H1 (cell line): ENCODE results near the gene ETFDH. TPM values are rescaled to one million over a fixed set of nuclear protein-coding genes. Genes with fewer than 3 reads are reported as not detected.

ENCODE experiments used
- CTCF ChIA-PET: fragments of 300-600 bp; sonication (Branson Sonifier 250); formaldehyde crosslinking; loops from one replicate; lab custom pipeline; 2021; ENCODE audit not compliant: partially characterized antibody; lab: Charles Lee
- POLR2A ChIA-PET: fragments of 300-600 bp; sonication (Branson Sonifier 250); formaldehyde crosslinking; loops from one replicate; lab custom pipeline; 2021; ENCODE audit warnings: inconsistent platforms; ENCODE audit not compliant: partially characterized antibody; lab: Charles Lee
- DNase-seq, 2 experiments: peaks; one replicate each; pipeline versions ENCODE4 v3.0.0 to v3.0.0-alpha.2; 2010 to 2022; ENCODE audit warnings: low spot score in 2 of 2, low read depth in 1 of 2, mixed read lengths in 1 of 2
- FAIRE-seq: peaks from 2 replicates; lab custom pipeline; 2011; peaks lifted over from hg19 to GRCh38; lab: Jason Lieb, UNC
- H2AFZ ChIP-seq: 2 replicates; pipeline ENCODE4 v1.8.1; 2012; ENCODE audit warnings: low read length, inconsistent platforms
- H2AK5ac ChIP-seq: 2 replicates; pipeline ENCODE4 v1.6.1; 2013; ENCODE audit warnings: low read depth, low read length
- H2BK120ac ChIP-seq: replicated peaks from 2 replicates; pipeline ENCODE3; 2013; ENCODE audit warnings: low read depth, low read length, inconsistent platforms
- H2BK12ac ChIP-seq: 2 replicates; pipeline ENCODE4 v1.6.1; 2013; ENCODE audit warnings: low read depth, low read length
- H2BK15ac ChIP-seq: 2 replicates; pipeline ENCODE4 v1.6.1; 2013; ENCODE audit warnings: low read length
- H2BK20ac ChIP-seq: 2 replicates; pipeline ENCODE4 v1.6.1; 2013; ENCODE audit warnings: low read length
- H2BK5ac ChIP-seq: 2 replicates; pipeline ENCODE4 v1.6.1; 2013; ENCODE audit warnings: low read depth, low read length
- H3K14ac ChIP-seq: 2 replicates; pipeline ENCODE4 v1.6.1; 2013; ENCODE audit warnings: inconsistent platforms; ENCODE audit not compliant: insufficient read length
- H3K18ac ChIP-seq: 2 replicates; pipeline ENCODE4 v1.6.1; 2013; ENCODE audit warnings: low read length; ENCODE audit errors: extremely low read depth
- H3K23ac ChIP-seq: 2 replicates; pipeline ENCODE4 v1.6.1; 2013; ENCODE audit warnings: inconsistent platforms; ENCODE audit not compliant: insufficient read length
- H3K23me2 ChIP-seq: 2 replicates; pipeline ENCODE4 v1.6.1; 2013; ENCODE audit warnings: low read depth, low read length
- H3K27ac ChIP-seq: 2 replicates; pipeline ENCODE4 v1.6.1; 2011; ENCODE audit warnings: low read depth, low read length, inconsistent platforms
- H3K27me3 ChIP-seq, 4 experiments: replicated peaks in 1 of 4; 1 replicate in 1 of 4; 2 replicates in 3 of 4; pipeline versions ENCODE4 v1.6.1 to v1.8.1; 2011 to 2013; ENCODE audit warnings: low read length in 3 of 4, mild to moderate bottlenecking in 3 of 4, inconsistent platforms in 2 of 4, mixed read lengths in 2 of 4, moderate library complexity in 1 of 4; ENCODE audit not compliant: control insufficient read depth in 3 of 4, insufficient read depth in 3 of 4; ENCODE audit errors: extremely low read depth in 1 of 4
- H3K36me3 ChIP-seq, 4 experiments: 2 replicates each; pipeline versions ENCODE4 v1.6.1 to v1.8.1; 2011 to 2013; ENCODE audit warnings: mild to moderate bottlenecking in 4 of 4, low read length in 3 of 4, moderate library complexity in 2 of 4, control low read depth in 1 of 4, inconsistent platforms in 1 of 4; ENCODE audit not compliant: insufficient read depth in 4 of 4, control insufficient read depth in 2 of 4
- H3K4ac ChIP-seq: replicated peaks from 2 replicates; pipeline ENCODE3; 2013; ENCODE audit warnings: low read length, low read depth, mixed read lengths, inconsistent platforms; ENCODE audit not compliant: insufficient read length
- H3K4me1 ChIP-seq, 4 experiments: replicated peaks in 1 of 4; 1 replicate in 1 of 4; 2 replicates in 3 of 4; pipeline versions ENCODE4 v1.6.1 to v1.8.1; 2011 to 2013; ENCODE audit warnings: low read length in 3 of 4, inconsistent platforms in 2 of 4, mixed read lengths in 1 of 4; ENCODE audit not compliant: insufficient read depth in 4 of 4, control insufficient read depth in 3 of 4
- H3K4me2 ChIP-seq, 2 experiments: 2 replicates each; pipeline versions ENCODE4 v1.6.1 to v1.8.1; 2011 to 2013; ENCODE audit warnings: low read depth in 2 of 2, low read length in 2 of 2, control low read depth in 1 of 2, inconsistent platforms in 1 of 2, mild to moderate bottlenecking in 1 of 2; ENCODE audit not compliant: insufficient read depth in 1 of 2
- H3K4me3 ChIP-seq, 4 experiments: fragments of 200-600, 300-600 bp in 1 of 4; sonication (generic), shearing (Covaris generic), sonication (Bioruptor Twin) in 1 of 4; 2 replicates each; pipeline versions ENCODE4 v1.5.1 to v1.8.1; 2011 to 2016; ENCODE audit warnings: low read length in 4 of 4, low read depth in 3 of 4, control low read depth in 2 of 4, inconsistent platforms in 2 of 4, mild to moderate bottlenecking in 2 of 4, mixed read lengths in 1 of 4, moderate library complexity in 1 of 4; ENCODE audit not compliant: insufficient read depth in 2 of 4; ENCODE audit errors: extremely low read depth in 1 of 4
- H3K56ac ChIP-seq: replicated peaks from 2 replicates; pipeline ENCODE3; 2013; ENCODE audit warnings: low read depth, mild to moderate bottlenecking, mixed read lengths, low read length, inconsistent platforms; ENCODE audit not compliant: insufficient read length
- H3K79me1 ChIP-seq: 2 replicates; pipeline ENCODE4 v1.6.1; 2013; ENCODE audit warnings: low read depth, low read length, control low read depth
- H3K79me2 ChIP-seq, 2 experiments: 2 replicates each; pipeline versions ENCODE4 v1.6.1 to v1.8.1; 2012 to 2013; ENCODE audit warnings: low read length in 2 of 2, mild to moderate bottlenecking in 2 of 2, inconsistent platforms in 1 of 2; ENCODE audit not compliant: insufficient read depth in 2 of 2, control insufficient read depth in 1 of 2
- H3K9ac ChIP-seq, 4 experiments: replicated peaks in 1 of 4; 1 replicate in 1 of 4; 2 replicates in 3 of 4; pipeline versions ENCODE4 v1.6.1 to v1.8.1; 2011 to 2013; ENCODE audit warnings: low read depth in 3 of 4, low read length in 3 of 4, control low read depth in 2 of 4, mild to moderate bottlenecking in 2 of 4, moderate library complexity in 2 of 4, inconsistent platforms in 1 of 4; ENCODE audit errors: extremely low read depth in 1 of 4
- H3K9me3 ChIP-seq, 2 experiments: 2 replicates each; pipeline versions ENCODE4 v1.6.1 to v1.8.1; 2012 to 2013; ENCODE audit warnings: mild to moderate bottlenecking in 2 of 2, moderate library complexity in 2 of 2, control low read depth in 1 of 2, inconsistent platforms in 1 of 2, low read depth in 1 of 2, low read length in 1 of 2, mixed read lengths in 1 of 2; ENCODE audit not compliant: insufficient read depth in 2 of 2
- H4K20me1 ChIP-seq, 2 experiments: replicated peaks in 1 of 2; 2 replicates each; pipeline versions ENCODE3 to v1.8.1; 2011 to 2013; ENCODE audit warnings: inconsistent platforms in 2 of 2, low read length in 2 of 2, mild to moderate bottlenecking in 1 of 2; ENCODE audit not compliant: insufficient read depth in 2 of 2, control insufficient read depth in 1 of 2
- H4K5ac ChIP-seq: 2 replicates; pipeline ENCODE4 v1.6.1; 2013; ENCODE audit warnings: low read length, low read depth, mixed read lengths, inconsistent platforms; ENCODE audit not compliant: insufficient read length
- H4K8ac ChIP-seq: 2 replicates; pipeline ENCODE4 v1.8.0; 2013; ENCODE audit warnings: mild to moderate bottlenecking, moderate library complexity, low read length, inconsistent platforms; ENCODE audit not compliant: insufficient read depth; ENCODE audit errors: extremely low read depth
- H4K91ac ChIP-seq: replicated peaks from 2 replicates; pipeline ENCODE3; 2013; ENCODE audit warnings: low read length, mixed read lengths, inconsistent platforms; ENCODE audit not compliant: insufficient read length
- ASH2L ChIP-seq: fragments of 200-600, 300-600 bp; sonication (generic); IDR thresholded peaks from one replicate; pipeline ENCODE4 v1.7.1; 2017; ENCODE audit warnings: low read length
- CBX8 ChIP-seq: fragments of 300-800, 300-1000 bp; sonication (generic); IDR thresholded peaks from 2 replicates; pipeline ENCODE4 v1.7.1; 2016; ENCODE audit warnings: low read depth, low read length, borderline replicate concordance
- CEBPB ChIP-seq: IDR thresholded peaks from 2 replicates; pipeline ENCODE4 v1.6.1; 2012; ENCODE audit warnings: low read depth, low read length
- CREB1 ChIP-seq: IDR thresholded peaks from 2 replicates; pipeline ENCODE4 v1.6.1; 2012; ENCODE audit warnings: inconsistent platforms
- CTBP2 ChIP-seq: IDR thresholded peaks from 2 replicates; pipeline ENCODE4 v1.7.0; 2011; ENCODE audit warnings: borderline replicate concordance, mild to moderate bottlenecking, moderate library complexity, mixed read lengths, low read length; ENCODE audit not compliant: insufficient read depth, insufficient read length
- FOSL1 ChIP-seq: IDR thresholded peaks from 2 replicates; pipeline ENCODE4 v1.6.1; 2011; ENCODE audit warnings: mild to moderate bottlenecking, low read depth, low read length, moderate library complexity; ENCODE audit not compliant: insufficient read depth
- GTF2F1 ChIP-seq: IDR thresholded peaks from 2 replicates; pipeline ENCODE4 v1.6.1; 2012; ENCODE audit warnings: low read depth, low read length, improper control_type of control experiment, borderline replicate concordance
- HDAC6 ChIP-seq: IDR thresholded peaks from one replicate; pipeline ENCODE4 v1.7.1; 2012; ENCODE audit warnings: low read depth, mild to moderate bottlenecking, inconsistent platforms, low read length, moderate library complexity
- KDM1A ChIP-seq: fragments of 200-600, 300-600 bp; sonication (generic); IDR thresholded peaks from 2 replicates; pipeline ENCODE4 v1.7.1; 2016; ENCODE audit warnings: mild to moderate bottlenecking, low read length, borderline replicate concordance
- KDM4A ChIP-seq: IDR thresholded peaks from one replicate; pipeline ENCODE4 v1.7.1; 2012; ENCODE audit warnings: low read depth, mild to moderate bottlenecking, moderate library complexity, low read length, inconsistent platforms; ENCODE audit not compliant: severe bottlenecking
- MAFK ChIP-seq: IDR thresholded peaks from 2 replicates; pipeline ENCODE4 v1.6.1; 2012; ENCODE audit warnings: low read depth, mild to moderate bottlenecking, improper control_type of control experiment, low read length
- RFX5 ChIP-seq: IDR thresholded peaks from 2 replicates; pipeline ENCODE4 v1.6.1; 2011; ENCODE audit warnings: low read depth, low read length, improper control_type of control experiment, borderline replicate concordance
- RXRA ChIP-seq: IDR thresholded peaks from 2 replicates; pipeline ENCODE4 v1.6.1; 2011; ENCODE audit warnings: low read depth, mild to moderate bottlenecking, low read length, moderate library complexity; ENCODE audit not compliant: insufficient read depth
- SIN3A ChIP-seq, 2 experiments: IDR thresholded peaks in 1 of 2; conservative IDR thresholded peaks in 1 of 2; 2 replicates each; pipeline ENCODE4 v1.6.1; 2011 to 2012; ENCODE audit warnings: low read length in 2 of 2, improper control_type of control experiment in 1 of 2, low read depth in 1 of 2, mild to moderate bottlenecking in 1 of 2
- SIRT6 ChIP-seq: IDR thresholded peaks from one replicate; pipeline ENCODE4 v1.7.1; 2012; ENCODE audit warnings: low read length, inconsistent platforms
- YY1 ChIP-seq: IDR thresholded peaks from 2 replicates; pipeline ENCODE4 v1.6.1; 2011; ENCODE audit warnings: low read depth, mild to moderate bottlenecking, low read length
- WGBS, 2 experiments: shearing (Covaris generic) in 1 of 2; methylation state at CpG; one replicate each; pipeline versions ENCODE4 v1.1.6 to v1.1.7; 2013 to 2015; ENCODE audit warnings: low lambda C conversion rate in 2 of 2, mixed read lengths in 2 of 2, inconsistent platforms in 1 of 2, low coverage in 1 of 2, missing lambda C conversion rate in 1 of 2; ENCODE audit not compliant: insufficient replicate concordance in 2 of 2, insufficient coverage in 1 of 2, insufficient read length in 1 of 2; ENCODE audit errors: extremely low coverage in 1 of 2, missing lambda C conversion rate in 1 of 2; 5-methylcytosine and 5-hydroxymethylcytosine counted together
- polyA plus RNA-seq, 7 experiments: library from polyadenylated mRNA; depleted of rRNA in 3 of 7; stranded (reverse) in 5 of 7; unstranded in 2 of 7; fragments of >200 nt in 5 of 7; fragments of 200-250 nt in 2 of 7; gene quantifications; 1 replicate in 5 of 7; 2 replicates in 1 of 7; 4 replicates in 1 of 7; pipeline versions ENCODE4 v1.2.1 to v1.2.3, GENCODE V29; 2011 to 2013; ENCODE audit warnings: missing spikeins in 2 of 7, mixed read lengths in 2 of 7
- total RNA-seq: library from RNA; stranded (reverse); fragmentation: NEBNext Ultra II Directional; extraction: Animal tissue kit (Norgen Biotek cat#: 25700); gene quantifications from 2 replicates; pipeline ENCODE4 v1.2.1, GENCODE V29; 2021

The ETFDH gene
- total and polyA plus RNA-seq, 2 of the 8 experiments (the other 6 are each of a cell fraction or from before 2014, with no cell fraction given), result 11.3 to 15.7 TPM

GRCh38 chr4:158625544-158625943 is 46.6 kb upstream of the ETFDH start:
- Histone ChIP-seq H3K9ac (no peak overlapping the region), H3K4ac (no peak overlapping the region), H3K27me3 (no peaks in the 10 kb centered on the region), H3K18ac (no peak overlapping the region), H3K4me2 (no peak overlapping the region), H3K4me1 (no peaks in the 10 kb centered on the region), H3K9me3 (no peaks in the 10 kb centered on the region), H4K91ac (no peak overlapping the region), H2BK12ac (no peak overlapping the region), H3K79me2 (no peaks in the 10 kb centered on the region), H2BK15ac (no peak overlapping the region), H2BK120ac (no peak overlapping the region), H2BK5ac (no peak overlapping the region), H3K23me2 (no peaks in the 10 kb centered on the region), H3K56ac (no peak overlapping the region), H3K27ac (no peak overlapping the region), H3K4me3 (no peak overlapping the region), H3K36me3 (no peaks in the 10 kb centered on the region), H4K20me1 (no peaks in the 10 kb centered on the region), H2AFZ (no peak overlapping the region), H2BK20ac (no peak overlapping the region), H3K23ac (no peak overlapping the region), H2AK5ac (no peak overlapping the region), H3K14ac (no peak overlapping the region), H4K8ac (no peak overlapping the region), H4K5ac (no peak overlapping the region), H3K79me1 (no peaks in the 10 kb centered on the region)
- DNase-seq (no peak), FAIRE-seq (no peak)
- 88% methylated on average over 2 of the region's 2 CpGs; no CpG with 5 or more reads in 1 of the 2 experiments for WGBS, 2 experiments
- ChIA-PET POLR2A (no interaction called here), CTCF (interaction anchor here (0.5 to 4.0 kb wide), 26 partner anchors 9 to 758 kb away, joined by 3 to 27 read pairs (median 4); no protein-coding TSS in a partner anchor)
- TF ChIP-seq GTF2F1 (no peak), HDAC6 (no peak), SIN3A (conservative IDR thresholded peaks at IDR 0.05 in 1 of 2, IDR thresholded peaks at IDR 0.05 in 1 of 2; ENCODE audit: low read depth in 1 of 2, low read length in 2 of 2) (no peak), CEBPB (no peak), RFX5 (no peak), MAFK (no peak), CBX8 (no peak), ASH2L (no peak), KDM1A (no peak), CREB1 (no peak), FOSL1 (no peak), KDM4A (no peak), CTBP2 (no peak), YY1 (no peak), SIRT6 (no peak), RXRA (no peak)
